RWPE2 (cell line): Measurements from ENCODE around the gene NKX3-2.

Experiments
- ATAC-seq: fragments of 200-7000 bp; cut with Tn5 transposase; 3 replicates; pipeline ENCODE4 v1.9.1; 2021; ENCODE audit warnings: low read depth
- DNase-seq: peaks from one replicate; pipeline ENCODE4 v3.0.0-alpha.2; 2020; ENCODE audit warnings: low spot score
- H3K27ac ChIP-seq: fragments of 450-650 bp; 2 replicates; pipeline ENCODE4 v1.5.1; 2017; ENCODE audit warnings: mild to moderate bottlenecking; ENCODE audit not compliant: poor library complexity, severe bottlenecking
- H3K27me3 ChIP-seq: fragments of 250-450 bp; sonication (Bioruptor Pico); 2 replicates; pipeline ENCODE4 v1.5.1; 2021; ENCODE audit warnings: mild to moderate bottlenecking, moderate library complexity; ENCODE audit not compliant: insufficient read depth, poor library complexity, severe bottlenecking
- H3K36me3 ChIP-seq: fragments of 250-450 bp; sonication (Bioruptor Pico); 2 replicates; pipeline ENCODE4 v1.5.1; 2020; ENCODE audit warnings: low read depth, mild to moderate bottlenecking, moderate library complexity
- H3K4me1 ChIP-seq: fragments of 250-450 bp; sonication (Bioruptor Pico); 2 replicates; pipeline ENCODE4 v1.5.1; 2021; ENCODE audit warnings: mild to moderate bottlenecking, moderate library complexity; ENCODE audit not compliant: insufficient read depth, poor library complexity, severe bottlenecking
- H3K4me3 ChIP-seq: fragments of 250-450 bp; sonication (Bioruptor Pico); 2 replicates; pipeline ENCODE4 v1.5.1; 2021; ENCODE audit warnings: mild to moderate bottlenecking, moderate library complexity; ENCODE audit not compliant: severe bottlenecking
- H3K9me3 ChIP-seq: fragments of 250-450 bp; sonication (Bioruptor Pico); 2 replicates; pipeline ENCODE4 v1.5.1; 2021; ENCODE audit warnings: mild to moderate bottlenecking, moderate library complexity; ENCODE audit not compliant: severe bottlenecking
- TF ChIP-seq, protein P1 (sequence below): fragments of 450-650 bp; IDR thresholded peaks from one replicate; pipeline ENCODE4 v1.5.1; 2017; ENCODE audit warnings: mild to moderate bottlenecking, moderate library complexity; ENCODE audit not compliant: poor library complexity, severe bottlenecking

The NKX3-2 gene

DNA sequence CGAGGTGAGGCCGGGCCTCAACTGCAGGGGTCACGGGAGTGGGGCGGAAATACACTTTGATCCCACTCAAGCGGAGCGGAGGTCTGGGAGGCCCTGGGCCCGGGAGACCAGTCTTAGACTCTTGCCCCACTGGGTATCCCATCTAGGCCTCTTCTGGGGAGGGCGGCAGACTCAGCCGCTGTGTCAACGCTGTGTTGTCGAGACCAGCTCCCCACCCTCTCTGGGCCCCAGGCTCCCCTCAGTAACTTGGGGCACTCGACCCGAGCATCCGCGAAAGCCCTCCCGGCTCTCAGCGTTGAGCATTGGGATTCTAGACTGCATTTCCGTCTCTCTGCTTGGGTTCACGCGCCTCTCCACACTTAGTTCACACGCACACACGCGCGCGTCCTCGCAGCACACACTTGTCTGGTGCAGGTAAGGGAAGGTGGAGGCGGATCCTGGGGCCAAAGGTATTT, 1.7 kb downstream of the NKX3-2 start:
- Histone ChIP-seq H3K27me3 (peaks cover 98% of the 10 kb centered on the region), H3K9me3 (no peaks in the 10 kb centered on the region), H3K4me1 (no peaks in the 10 kb centered on the region), H3K36me3 (no peaks in the 10 kb centered on the region), H3K27ac (no peak overlapping the region), H3K4me3 (no peak overlapping the region)
- ATAC-seq (no peak), DNase-seq (no peak)
- TF ChIP-seq, protein P1, sequence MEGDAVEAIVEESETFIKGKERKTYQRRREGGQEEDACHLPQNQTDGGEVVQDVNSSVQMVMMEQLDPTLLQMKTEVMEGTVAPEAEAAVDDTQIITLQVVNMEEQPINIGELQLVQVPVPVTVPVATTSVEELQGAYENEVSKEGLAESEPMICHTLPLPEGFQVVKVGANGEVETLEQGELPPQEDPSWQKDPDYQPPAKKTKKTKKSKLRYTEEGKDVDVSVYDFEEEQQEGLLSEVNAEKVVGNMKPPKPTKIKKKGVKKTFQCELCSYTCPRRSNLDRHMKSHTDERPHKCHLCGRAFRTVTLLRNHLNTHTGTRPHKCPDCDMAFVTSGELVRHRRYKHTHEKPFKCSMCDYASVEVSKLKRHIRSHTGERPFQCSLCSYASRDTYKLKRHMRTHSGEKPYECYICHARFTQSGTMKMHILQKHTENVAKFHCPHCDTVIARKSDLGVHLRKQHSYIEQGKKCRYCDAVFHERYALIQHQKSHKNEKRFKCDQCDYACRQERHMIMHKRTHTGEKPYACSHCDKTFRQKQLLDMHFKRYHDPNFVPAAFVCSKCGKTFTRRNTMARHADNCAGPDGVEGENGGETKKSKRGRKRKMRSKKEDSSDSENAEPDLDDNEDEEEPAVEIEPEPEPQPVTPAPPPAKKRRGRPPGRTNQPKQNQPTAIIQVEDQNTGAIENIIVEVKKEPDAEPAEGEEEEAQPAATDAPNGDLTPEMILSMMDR: no peak

DNA sequence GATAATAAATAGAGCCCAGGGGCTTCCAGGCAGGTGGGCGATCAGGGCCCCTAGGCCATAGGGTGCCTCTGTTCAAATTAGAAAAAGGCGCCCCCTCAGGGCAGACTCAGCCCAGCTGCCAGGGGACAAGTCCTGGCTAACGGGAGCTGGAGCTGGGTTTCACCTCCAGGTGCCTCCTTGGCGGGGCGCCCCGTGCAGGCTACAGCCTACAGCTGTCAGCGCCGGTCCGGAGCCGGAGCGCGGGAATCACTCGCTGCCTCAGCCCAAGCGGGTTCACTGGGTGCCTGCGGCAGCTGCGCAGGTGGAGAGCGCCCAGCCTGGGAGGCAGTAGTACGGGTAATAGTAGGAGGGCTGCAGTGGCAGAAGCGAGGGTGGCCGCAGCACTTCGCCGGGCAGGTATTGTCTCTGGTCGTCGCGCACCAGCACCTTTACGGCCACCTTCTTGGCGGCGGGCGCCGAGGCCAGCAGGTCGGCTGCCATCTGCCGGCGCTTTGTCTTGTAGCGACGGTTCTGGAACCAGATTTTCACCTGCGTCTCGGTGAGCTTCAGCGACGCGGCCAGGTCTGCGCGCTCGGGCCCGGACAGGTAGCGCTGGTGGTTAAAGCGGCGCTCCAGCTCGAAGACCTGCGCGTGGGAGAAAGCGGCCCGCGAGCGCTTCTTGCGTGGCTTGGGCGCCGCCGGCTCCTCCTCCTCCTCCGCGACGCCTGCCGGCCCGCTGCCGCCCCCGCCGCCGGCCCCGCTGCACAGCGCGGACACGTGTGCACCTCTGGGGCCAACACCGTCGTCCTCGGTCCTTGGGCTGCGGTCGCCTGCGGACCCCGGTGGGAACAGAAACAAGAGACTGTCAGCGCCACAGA, 2.4 kb downstream of the NKX3-2 start:
- no peaks in the 10 kb centered on the region for H3K36me3 ChIP-seq
- no peaks in the 10 kb centered on the region for H3K9me3 ChIP-seq
- no peak overlapping the region for H3K4me3 ChIP-seq
- no peaks in the 10 kb centered on the region for H3K4me1 ChIP-seq
- TF ChIP-seq, protein P1: peak; percentile 67
- ATAC-seq (peak; percentile 19; the same call in 2 of the 3 replicates), DNase-seq (peak; percentile 69)
- H3K27ac ChIP-seq: no peak overlapping the region
- H3K27me3 ChIP-seq: peaks cover 98% of the 10 kb centered on the region

DNA sequence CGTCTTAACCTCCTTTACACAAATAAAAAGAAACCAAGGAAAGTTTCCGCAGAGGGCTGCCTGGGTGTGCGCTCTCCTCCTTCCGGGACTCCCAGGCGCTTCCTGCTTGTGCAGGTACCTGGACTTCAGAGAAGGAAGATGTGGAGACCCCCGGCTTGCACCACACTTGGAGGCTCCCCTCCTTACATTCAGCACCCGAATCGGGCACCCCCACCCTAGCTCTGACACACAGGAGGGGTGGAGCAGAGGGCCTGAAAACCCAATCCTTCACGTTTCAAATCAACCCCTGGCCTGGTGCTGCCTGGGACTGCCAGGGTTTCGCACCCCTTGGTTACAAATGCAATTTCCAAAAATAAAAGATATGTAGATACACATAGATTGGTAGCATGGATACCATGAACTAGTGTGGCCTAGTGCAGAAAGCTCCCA, 3.1 kb downstream of the NKX3-2 start:
- peaks cover 98% of the 10 kb centered on the region for H3K27me3 ChIP-seq
- DNase-seq (no peak), ATAC-seq (no peak)
- TF ChIP-seq, protein P1: no peak
- H3K4me3 ChIP-seq: no peak overlapping the region
- H3K36me3 ChIP-seq: no peaks in the 10 kb centered on the region
- no peaks in the 10 kb centered on the region for H3K4me1 ChIP-seq
- no peak overlapping the region for H3K27ac ChIP-seq
- no peaks in the 10 kb centered on the region for H3K9me3 ChIP-seq

DNA sequence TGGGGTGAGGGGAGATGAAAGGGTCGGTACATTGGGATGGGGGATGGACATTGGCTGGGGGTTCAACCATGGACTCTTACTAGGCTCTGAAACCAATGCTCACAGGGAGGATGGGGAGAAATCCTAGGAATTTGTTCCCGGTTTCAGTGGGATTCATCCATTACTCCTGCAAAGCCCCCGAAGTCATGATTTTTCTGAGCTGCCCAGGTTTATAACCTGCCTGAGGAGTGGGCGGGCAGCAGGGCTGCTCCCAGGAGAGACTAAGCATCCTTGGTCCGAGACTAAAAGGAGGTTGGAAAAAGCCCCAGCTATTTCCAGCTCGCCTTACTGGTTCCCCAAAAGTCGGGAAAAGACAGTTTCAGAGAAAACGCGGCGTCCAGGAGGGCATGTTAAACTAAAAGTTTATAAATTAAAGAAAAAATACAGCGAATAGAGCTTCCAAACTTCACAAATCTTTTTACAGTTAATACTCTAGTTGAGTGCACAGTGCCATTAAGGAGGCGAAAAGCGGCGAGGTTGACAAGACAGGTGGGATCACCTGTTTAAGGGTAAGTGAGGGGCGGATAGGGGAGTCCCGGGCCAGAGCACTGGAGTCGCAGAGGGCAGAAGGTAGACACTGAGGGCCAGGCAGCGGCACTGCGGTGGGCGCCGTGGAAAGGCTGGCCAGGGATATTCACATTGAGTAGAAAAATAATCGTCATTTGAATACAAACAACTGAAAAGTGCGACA, 3.7 kb downstream of the NKX3-2 start:
- H3K36me3 ChIP-seq: no peaks in the 10 kb centered on the region
- no peaks in the 10 kb centered on the region for H3K9me3 ChIP-seq
- no peak for ATAC-seq

More for the DNA sequence above, 3.7 kb downstream of the NKX3-2 start:
- peaks cover 98% of the 10 kb centered on the region for H3K27me3 ChIP-seq
- H3K27ac ChIP-seq: no peak overlapping the region
- TF ChIP-seq, protein P1: no peak
- DNase-seq: no peak
- H3K4me1 ChIP-seq: no peaks in the 10 kb centered on the region
- H3K4me3 ChIP-seq: no peak overlapping the region
